HFF-Myc (cell line): ENCODE data around the gene PDE4A.

Experiments used
- DNase-seq: peaks from one replicate; pipeline ENCODE4 v3.0.0-alpha.2; 2011; ENCODE audit warnings: low read depth; ENCODE audit errors: extremely low read depth
- H3K4me3 ChIP-seq: replicated peaks from 2 replicates; pipeline ENCODE4 v1.5.1; 2011; ENCODE audit warnings: low read depth, mild to moderate bottlenecking, control low read depth, low read length
- TF ChIP-seq, protein P1 (sequence below): IDR thresholded peaks from 2 replicates; pipeline ENCODE4 v1.5.1; 2012; ENCODE audit warnings: mild to moderate bottlenecking, low read depth, low read length, control low read depth; ENCODE audit errors: missing control alignments

Gene PDE4A

DNA sequence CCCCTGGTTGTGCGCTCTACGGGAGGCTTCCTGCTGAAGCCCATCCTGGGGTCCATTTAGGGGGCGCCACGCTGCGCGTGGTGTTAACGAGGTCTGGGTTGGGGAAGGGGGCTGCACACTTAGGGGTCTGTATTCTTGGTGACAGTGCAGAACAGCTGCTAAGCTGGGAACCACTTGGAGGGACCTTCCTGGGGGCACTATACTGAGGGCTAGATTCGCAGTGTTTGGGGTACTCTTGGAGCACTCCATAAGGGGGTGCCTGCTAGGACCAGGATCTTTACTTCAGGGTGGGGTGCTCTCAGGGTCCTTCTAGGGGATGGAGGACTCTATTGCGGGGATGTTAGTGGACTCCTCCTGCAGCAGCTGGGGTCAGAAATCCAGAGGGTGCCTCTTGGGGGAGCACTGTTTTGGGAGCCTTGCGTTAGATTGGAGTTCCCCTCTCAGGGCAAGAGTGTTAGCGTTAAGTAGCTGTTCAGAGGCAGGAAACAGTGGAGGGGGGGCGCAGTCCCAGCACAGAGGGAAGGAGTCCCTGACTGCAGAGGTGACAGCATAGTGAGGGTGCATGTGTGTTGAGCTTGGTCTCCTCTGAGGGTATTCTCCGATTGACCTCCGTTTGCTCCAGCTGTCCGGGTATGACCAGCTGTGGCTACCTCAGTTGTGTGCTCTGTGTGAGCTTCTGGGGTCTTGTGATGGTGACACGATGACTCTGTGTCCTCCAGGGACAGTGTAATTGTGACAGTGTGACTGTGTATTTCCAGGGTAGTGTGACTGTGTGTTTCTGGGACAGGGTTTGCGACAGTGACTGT, 1.1 kb downstream of the PDE4A start:
- TF ChIP-seq, protein P1, sequence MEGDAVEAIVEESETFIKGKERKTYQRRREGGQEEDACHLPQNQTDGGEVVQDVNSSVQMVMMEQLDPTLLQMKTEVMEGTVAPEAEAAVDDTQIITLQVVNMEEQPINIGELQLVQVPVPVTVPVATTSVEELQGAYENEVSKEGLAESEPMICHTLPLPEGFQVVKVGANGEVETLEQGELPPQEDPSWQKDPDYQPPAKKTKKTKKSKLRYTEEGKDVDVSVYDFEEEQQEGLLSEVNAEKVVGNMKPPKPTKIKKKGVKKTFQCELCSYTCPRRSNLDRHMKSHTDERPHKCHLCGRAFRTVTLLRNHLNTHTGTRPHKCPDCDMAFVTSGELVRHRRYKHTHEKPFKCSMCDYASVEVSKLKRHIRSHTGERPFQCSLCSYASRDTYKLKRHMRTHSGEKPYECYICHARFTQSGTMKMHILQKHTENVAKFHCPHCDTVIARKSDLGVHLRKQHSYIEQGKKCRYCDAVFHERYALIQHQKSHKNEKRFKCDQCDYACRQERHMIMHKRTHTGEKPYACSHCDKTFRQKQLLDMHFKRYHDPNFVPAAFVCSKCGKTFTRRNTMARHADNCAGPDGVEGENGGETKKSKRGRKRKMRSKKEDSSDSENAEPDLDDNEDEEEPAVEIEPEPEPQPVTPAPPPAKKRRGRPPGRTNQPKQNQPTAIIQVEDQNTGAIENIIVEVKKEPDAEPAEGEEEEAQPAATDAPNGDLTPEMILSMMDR, result no peak
- no peak for DNase-seq
- H3K4me3 ChIP-seq, result peak overlapping the region; percentile 97

- peak overlapping the region; percentile 97 for H3K4me3 ChIP-seq
- TF ChIP-seq, protein P1, result no peak
- DNase-seq, result no peak
Measured at GRCh38 chr19:10422046-10422461, 1.7 kb downstream of the PDE4A start.

DNA sequence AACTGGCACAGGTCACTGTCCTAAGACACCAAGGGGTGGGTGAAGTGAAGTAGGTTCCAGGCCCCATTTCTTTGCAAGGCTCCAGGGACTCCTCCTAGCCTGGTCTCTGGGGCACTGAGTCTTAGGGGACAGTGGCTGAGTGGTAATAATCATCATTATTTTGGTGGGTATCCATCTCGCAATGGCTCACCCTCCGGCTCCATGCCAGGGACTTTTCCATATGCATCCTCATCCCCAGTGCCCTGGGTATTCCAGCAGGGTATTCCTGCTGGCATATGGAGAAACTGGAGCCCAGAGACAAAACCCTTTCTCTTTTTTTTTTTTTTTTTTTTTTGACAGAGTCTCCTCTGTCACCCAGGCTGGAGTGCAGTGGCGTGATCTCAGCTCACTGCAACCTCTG, 2.5 kb downstream of the PDE4A start:
- H3K4me3 ChIP-seq, result no peak overlapping the region
- DNase-seq, result no peak
- TF ChIP-seq, protein P1, result no peak

- TF ChIP-seq, protein P1, result peak; percentile 87
- peak overlapping the region; percentile 48 for H3K4me3 ChIP-seq
- no peak for DNase-seq
Measured at GRCh38 chr19:10424011-10424637, 3.8 kb downstream of the PDE4A start.

DNA sequence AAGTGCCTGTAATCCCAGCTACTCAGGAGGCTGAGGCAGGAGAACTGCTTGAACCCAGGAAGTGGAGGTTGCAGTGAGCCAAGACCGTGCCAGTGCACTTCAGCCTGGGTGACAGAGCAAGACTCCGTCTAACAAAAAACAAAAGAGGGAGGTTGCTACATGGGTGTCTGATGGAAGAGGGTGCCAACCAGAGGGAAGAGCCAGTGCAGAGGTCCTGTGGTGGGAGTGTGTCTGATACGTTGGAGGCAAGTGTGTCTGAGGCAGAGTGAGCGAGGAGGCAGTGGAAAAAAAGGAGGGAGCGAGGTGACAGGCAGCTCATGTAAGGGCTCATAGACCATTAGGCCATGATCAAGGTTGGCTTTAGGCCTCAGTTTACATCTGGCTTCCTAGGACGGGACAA, 6.8 kb downstream of the PDE4A start:
- no peak overlapping the region for H3K4me3 ChIP-seq
- TF ChIP-seq, protein P1, result no peak
- no peak for DNase-seq

- TF ChIP-seq, protein P1, result no peak
- no peak overlapping the region for H3K4me3 ChIP-seq
Measured at GRCh38 chr19:10428996-10429381, 8.7 kb downstream of the PDE4A start.

More at GRCh38 chr19:10428996-10429381, 8.7 kb downstream of the PDE4A start:
- DNase-seq, result no peak
